EL (cell line): ENCODE results near the gene SMCO2.

Source experiments
- DNase-seq: peaks from one replicate; pipeline ENCODE4 v3.0.0-alpha.2; 2016

SMCO2 gene

DNA sequence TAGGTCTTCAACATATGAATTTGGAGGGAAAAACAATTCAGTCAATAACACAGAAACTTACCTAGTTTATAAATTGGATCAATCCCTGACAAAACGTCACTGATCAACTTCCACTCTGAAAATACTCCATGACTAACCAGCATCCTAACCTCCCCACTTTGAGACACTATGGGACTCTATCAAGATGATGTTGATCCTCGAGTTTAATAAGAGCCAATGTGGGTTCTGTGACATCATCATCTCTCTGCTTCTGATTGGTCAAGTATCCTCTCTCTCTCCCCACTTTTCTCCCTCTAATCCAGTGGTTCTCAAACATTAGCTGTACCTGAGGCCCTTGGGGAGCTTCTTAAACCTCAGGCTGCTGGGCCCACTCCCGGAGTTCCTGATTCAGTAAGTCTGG lies at the start of gene SMCO2:
TSS of gene SMCO2 (plus strand) at position 301 of the 400 bp plus-strand sequence. CDS start 23,896 bp downstream, outside the sequence.
- DNase-seq = no peak

DNA sequence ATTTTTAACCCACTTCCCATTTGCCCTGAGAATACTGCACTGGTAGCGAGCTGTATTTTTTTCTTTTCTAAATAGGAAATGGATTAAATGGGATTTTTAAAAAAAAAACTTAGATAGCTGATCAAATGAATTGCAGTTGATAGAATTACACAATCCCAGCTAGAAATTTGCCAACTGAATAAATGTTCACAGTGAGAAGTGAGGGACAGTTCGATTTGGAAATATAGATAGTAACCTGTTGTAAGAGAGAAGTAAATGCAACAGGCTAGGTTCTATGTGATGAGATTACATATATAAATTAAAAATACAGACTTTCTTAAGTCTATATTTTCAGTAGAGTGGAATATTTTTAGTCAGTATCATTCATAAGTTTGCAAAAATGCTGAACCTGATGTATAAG lies 48.1 kb upstream of the SMCO2 start:
- no peak for DNase-seq

DNA sequence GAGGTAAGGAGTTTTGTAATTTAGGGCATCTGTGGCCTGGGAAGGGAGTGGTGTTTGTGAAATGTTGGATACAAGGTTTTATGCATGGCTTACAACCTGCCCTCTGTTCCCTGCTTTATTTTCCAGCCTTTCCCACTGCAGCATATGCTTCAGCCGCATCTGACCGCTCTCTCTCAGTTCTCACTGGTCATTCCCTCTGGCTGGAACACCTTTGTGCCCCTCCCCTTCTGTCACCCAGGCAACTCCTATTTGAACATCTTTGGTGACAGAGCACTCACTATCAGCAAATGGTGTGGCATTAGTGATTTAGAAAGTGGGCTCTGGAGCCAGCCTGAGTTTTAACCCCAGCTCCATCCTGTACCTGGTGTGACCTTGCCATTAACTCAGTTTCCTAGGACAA lies 47.5 kb upstream of the SMCO2 start:
- DNase-seq = no peak

DNA sequence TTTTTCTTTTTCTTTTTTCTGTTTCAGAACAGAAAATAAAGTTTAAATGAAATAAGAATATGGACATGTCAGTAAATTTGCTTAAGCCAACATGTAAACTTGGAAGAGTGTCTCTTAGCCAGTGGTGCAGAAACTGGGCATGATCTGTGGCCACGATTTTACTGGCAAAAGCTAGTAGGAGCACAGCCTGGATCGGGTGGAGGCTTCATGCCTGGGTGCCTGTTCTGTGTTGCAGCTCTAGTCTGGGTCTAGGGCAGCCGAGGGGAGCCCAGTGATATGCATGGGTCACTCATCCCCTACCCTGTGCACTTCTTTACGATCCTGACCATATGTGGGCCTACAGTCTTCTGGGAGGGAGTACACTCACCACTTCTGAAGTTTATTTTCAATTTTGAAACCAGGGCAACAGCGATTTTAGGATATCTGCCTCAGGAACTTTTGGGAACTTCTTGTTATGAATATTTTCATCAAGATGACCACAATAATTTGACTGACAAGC lies 45.6 kb upstream of the SMCO2 start:
- no peak for DNase-seq

DNA sequence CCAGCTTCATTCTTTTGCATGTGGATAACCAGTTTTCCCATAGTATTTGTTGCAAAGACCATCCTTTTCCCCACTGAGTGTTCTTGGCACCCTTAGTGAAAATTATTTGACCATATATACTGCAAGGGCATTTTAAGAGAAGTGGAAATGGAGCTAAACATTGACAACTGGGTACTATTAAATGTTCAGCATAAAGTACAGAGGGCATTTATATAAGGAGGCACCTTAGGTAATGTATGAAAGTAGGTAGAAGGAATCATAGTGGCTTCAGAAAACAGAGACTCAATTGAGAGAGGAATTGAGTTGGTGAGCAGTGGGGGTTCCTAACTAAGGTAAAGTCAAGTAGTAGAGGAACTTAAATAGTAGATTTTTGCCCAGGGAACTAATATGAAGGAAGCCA lies 34.5 kb upstream of the SMCO2 start:
- no peak for DNase-seq

DNA sequence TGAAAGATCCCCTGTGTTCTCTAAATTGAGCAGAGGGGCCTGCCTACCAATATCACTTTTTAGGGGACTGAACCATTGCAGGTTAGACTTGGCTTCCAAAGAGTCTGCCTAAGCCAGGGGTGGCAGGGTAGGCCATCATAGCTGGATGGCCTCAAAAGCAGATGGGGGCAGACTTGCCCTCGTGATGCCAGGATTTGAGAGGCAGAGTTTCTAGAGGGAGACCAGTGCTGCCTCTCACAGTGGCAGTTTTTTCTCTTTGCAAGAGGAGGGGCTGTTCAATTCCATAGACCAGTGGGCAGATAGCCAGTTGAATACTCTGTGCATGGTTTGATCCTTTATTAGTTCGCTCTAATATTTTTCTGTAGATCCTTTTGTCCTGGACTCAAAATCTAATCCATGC lies 23.8 kb upstream of the SMCO2 start:
- no peak for DNase-seq

DNA sequence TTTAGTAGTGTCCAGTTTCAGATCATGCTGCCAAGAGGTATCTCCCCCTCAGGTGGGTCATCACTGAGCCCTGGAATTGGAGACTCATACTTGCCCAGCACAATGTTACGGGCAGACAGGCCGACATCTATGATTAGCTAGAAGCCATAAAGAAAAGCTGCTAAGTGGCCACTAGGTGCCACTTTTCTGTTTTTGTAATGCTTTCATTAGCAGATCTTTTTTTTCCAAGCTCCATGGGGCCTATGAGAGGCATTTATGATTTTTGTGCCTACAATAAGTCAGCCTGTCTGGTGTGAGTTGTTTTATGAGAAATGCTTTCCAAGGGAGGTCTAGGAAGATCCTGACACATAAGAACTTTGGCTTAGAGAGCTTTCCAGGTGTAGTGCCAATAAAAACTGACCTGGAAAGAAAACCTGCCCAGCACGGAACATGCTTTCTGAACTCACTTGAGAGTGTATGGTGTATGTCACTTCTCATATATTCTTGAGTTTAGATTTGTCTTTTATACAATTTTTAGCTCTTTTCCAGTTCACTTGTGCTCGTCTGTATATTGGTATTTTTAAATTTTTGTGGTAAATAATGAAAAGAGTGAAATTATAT lies 21.8 kb upstream of the SMCO2 start:
- peak; percentile 44 for DNase-seq

DNA sequence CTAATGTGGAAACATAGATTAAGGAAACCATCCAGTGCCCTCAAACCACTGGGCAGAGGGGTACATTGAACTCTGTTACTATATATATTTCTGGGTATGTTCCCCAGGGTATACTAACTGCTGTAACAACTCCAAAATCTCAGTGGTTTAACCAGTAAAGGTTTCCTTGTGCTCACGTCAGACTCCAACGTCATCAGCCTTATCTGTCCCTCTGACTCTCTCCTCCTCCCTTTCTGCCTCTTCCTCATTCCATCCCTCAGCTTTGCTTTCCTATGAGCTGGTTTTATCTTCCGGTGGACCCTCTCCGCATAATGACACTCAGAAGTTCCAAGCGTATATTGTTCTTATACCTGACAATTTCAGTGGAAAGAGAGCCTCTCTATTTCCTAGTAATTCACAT lies 21.2 kb upstream of the SMCO2 start:
- DNase-seq = no peak

DNA sequence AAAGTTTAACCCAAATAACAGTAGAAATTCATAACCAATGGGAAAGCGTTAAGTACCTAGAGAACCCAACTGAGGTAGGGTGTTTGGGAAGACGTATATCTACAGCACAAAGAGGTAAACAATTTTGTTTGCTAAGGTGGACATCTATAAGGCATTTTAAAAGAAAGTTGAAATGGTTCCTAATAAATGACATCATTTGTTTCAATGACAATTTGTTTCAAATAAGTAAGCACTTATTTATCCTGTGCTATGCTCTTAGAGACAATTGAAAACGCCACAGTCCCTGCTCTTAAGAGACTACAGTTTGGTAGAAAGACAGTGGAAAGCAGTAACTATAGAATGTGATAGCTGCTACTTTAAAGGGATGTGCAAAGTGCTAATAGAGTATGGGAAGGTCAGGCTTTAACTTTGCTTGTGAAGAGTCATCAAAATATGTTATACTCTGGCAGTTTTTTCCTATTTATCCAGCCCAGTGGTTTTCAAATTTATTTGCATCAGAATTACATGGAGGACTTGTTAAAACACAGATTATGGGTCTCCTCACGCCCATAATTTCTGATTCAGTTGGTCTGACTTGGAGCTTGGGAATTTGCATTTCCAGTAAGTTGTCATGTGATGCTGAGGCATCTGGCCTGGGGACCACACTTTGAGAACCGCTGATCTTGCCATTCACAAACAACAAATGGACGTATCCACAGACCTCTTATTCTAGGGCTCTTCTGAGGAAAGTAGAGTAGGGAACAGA lies 19.6 kb upstream of the SMCO2 start:
- DNase-seq = no peak

DNA sequence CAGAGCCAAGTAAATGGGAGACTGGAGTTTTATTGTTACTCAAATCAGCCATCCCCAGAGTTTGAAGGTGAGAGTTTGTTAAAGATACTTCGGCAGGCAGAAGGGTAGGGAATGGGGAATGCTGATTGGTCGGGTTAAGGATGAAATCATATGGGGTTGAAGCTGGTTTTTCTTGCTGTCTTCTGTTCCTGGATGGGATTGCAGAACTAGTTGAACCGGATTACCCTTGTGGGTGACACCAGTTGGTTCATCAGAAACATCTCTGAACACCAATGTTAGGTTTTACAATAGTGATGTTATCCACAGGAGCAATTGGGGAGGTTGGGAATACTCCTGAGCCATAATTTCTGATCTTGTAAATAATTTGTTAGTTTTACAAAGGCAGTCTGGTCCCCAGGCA lies 18.7 kb upstream of the SMCO2 start:
- no peak for DNase-seq

DNA sequence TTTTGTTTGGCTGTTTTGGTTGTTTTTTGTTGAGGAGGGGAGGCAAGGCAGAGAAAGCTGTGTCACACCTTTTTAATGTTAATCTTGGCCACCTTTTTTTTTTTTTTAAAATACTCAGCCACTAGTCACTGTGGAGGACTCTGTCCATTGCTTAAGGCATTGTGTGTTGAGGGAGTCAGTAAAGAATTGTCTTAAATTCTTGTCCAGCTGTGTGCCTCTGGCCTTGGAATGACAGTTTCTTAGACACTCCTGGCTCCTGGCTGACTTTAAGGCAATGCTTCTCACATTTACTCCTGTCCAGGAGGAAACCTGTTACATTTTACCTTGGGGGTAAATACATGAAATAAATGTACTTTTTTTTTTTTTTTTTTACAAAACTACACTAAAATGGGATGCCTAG lies 18.1 kb upstream of the SMCO2 start:
- no peak for DNase-seq

DNA sequence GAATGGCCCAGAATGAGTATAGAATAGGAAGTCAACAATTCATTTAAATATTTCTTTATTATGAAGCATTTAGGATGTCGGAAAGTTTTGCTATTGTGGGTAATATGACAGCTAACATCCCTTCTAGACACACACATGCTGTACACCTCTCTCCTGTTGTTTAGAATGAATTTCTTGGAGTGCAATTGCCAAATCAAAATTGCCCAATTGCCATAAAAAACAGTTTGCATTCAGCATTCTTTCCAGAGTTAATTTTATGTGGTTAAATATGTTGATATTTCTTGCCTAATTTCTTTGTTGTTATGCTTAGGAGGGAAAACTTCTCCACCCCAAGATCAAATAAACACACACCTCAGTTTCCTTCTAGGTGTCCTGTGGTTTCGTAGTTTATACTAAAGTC lies 16.9 kb upstream of the SMCO2 start:
- DNase-seq = no peak

DNA sequence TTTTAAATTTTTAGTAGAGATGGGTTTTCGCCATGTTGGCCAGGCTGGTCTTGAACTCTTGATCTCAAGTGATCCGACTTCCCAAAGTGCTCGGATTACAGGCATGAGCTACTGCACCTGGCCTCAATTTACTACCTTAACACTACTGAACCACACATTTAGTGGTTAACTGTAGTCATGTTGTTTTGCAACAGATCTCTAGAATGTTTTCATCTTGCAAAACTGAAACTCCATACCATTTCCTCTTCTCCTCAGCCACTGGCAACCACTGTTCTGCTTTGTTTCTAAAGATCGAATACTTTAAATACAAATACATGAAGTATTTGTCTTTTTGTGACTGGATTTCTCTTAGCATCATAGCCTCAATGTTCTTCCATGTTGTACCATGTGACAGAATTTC lies 15.4 kb upstream of the SMCO2 start:
- no peak for DNase-seq

DNA sequence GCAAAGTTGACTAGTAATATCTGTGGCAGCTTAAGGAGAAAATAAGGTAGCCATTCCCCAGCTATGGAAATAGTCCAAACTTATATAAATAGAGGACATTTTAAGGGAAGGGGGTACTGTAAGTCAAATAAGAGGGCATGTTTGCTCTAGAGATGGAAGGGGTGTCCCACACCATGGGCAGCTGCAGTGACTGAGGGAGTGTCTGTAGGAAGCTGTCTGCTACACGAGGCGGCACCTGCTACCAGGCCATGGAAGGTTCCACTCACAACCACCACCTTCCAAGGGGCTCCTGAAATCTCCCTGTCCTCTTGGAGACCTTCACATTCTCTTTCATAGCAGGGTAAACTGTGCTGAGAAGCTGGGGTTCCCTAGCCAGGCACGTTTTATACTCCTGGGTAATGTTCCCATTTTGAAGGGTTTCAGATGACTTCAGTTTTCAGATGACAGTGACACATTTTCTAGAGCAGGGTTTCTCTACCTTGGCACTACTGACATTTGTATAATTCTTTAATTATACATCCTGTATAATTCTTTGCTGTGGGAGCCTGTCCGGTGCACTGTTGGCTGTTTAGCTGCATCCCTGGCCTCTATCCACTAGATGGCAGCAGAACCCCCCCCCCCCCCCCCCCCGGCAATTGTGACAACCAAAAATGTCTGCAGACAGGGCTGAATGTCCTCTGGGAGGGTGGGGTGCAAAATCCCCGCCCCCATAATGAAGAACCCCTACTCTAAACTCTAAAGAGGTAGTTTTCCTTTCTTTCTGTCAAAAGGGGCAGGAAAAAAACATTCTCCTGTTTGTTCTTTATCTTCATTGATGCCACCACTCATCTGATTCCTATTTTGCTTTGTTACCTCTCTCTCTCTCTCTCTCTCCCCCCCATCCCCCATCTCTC lies 11.6 kb upstream of the SMCO2 start:
- peak; percentile 17 for DNase-seq

DNA sequence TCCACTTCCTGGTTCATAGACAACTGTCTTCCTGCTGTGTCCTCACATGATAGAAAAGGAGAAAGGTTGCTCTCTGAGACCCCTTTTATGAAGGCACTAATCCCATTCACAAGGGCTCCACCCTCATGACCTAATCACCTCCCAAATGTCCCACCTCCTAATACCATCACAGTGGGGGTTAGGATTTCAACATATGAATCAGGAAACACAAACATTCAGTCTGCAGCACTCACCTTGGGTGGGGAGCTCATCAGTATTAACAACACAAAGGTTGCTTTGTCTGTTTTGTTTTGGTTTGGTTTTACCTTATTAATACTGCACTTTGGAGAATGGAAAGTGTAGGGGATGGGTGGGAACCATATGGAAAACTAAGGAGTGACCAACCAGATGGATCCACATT lies 10.5 kb upstream of the SMCO2 start:
- DNase-seq = no peak

DNA sequence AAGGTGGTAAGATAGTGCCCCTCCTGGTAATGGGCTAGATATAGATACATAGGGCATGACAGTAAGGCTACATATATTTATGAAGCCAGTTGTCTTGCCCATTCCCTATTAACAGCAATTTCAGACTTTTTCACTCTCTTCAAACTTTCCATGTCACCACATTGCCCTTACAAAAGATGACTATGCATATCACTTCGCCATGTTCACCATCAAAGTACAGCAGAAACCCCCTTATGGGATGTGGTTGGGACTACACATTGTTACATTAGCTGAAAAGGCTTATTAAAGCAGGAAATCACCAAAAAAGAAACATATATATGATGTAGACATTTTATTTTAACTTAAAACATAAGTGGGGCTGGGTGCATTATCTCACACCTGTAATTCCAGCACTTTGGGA lies 9.8 kb upstream of the SMCO2 start:
- DNase-seq = no peak

DNA sequence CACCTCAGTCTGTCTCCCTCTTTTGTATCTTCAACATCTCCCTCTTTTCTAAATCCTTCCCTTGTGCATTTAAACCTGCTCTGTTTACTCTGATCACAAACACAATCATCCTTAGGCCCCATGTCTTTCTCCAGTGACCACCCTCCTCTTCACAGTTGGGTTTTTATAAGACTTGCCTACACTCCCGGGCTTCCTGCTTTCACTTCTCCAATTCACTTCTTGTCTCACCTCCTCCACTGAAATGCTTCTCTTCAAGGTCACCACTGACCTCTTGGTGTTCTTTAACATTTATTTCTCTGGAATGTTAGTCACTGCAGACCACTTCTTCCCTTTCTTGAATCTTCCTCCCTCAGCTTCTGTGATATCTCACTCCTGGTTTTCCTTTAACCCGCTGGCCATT lies 8.7 kb upstream of the SMCO2 start:
- no peak for DNase-seq

DNA sequence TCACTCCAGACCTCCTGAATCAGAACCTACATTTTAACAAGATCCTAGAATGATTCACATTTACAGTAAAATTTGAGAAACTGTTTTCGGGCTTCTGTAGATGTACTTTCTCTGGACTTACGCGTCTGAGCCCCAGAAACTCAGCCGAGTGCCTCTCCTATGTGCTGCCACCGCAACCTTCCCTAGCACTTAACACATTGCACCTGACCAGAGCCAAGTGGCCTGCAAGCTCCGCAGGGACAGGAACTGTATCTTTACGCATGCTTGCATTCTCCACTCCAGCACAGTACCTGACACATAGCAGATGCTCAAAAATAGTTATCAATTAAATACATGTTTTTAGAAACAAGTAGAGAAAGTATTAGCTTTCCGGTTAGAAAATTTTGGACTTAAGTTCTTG lies 1.2 kb downstream of the SMCO2 start:
- DNase-seq = no peak

DNA sequence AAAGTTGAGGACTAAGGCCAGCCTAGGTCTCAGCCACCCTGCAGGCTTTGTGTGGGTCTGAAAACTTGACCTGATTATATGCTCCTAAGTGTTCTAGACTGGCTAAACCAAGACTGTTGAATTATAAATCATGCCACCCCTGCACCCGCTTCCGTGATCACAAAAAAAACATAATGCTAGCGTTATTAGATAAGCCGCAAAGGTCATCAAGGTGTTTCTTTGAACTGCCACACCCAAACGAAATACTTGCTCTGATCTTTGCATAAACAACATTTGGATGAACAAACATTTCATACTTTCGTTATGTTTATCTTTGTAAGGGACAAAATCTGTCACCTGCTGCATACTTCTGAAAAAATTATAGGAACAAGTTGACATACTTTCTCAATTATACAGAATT lies 2.5 kb downstream of the SMCO2 start:
- no peak for DNase-seq

DNA sequence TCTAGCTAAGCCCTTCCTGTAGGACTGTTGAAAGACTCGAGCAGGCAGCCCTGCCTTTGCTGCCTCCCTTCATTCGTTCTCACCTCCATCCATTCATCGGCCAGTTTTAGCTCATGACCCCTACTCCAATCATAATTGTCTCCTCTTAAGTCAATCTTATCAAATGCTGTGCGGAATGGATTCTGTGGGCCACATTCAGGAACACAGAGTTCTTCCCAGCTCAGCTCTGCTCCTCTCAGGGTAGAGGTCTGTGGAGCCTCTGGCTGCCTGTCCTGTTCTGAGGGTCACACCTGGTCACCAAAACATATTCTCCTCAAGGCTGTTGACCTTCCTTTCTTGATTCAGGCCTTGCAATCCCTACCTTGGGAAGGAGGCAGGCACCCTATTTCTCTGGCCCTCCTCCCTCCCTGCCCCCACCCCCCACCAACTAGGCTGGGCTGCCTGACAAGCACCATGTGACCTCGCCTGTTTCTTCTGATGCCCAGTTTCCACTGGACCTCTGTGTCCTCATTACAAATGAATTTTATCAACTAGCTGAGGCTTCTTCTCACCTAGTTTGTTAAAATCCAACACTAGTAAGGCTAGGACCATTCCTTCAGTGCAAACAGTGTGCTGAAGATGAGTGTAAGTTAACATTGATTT lies 3.5 kb downstream of the SMCO2 start:
- DNase-seq = no peak

DNA sequence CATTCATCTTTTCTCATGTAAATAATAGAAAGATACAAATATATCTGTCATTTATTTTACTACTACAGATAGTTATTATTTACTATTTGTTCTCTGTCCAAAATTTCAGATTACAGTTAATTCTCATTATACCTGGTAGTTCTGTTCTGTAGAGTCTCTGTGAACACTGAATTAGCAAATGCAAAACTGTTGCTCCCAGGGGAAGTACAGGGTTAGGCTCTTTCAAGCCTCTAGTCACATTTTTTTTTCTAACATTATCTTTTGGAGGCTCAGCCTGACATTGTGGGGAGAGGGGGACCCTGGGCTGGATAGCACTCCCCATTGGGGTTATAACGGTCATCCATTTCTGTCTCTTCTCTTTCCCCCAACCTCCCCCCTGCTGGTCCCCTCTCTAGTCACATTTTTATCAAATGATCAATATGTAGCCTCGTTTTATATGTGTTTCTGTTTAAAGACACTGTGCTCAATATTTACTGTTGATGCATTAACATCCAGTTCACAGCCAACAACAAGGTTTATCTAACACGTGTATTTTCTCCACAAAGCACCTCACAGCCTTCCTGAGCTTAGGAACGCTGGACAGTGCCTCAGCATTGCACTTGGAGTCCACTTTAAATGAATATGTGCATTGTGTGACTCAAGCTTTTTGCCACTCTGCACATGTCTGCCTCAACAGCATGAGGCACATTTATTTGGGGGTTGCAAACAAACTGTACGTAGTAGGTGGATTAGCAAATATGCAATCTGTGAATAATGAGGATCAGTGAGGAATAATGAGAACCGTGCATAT lies 4.7 kb downstream of the SMCO2 start:
- no peak for DNase-seq

DNA sequence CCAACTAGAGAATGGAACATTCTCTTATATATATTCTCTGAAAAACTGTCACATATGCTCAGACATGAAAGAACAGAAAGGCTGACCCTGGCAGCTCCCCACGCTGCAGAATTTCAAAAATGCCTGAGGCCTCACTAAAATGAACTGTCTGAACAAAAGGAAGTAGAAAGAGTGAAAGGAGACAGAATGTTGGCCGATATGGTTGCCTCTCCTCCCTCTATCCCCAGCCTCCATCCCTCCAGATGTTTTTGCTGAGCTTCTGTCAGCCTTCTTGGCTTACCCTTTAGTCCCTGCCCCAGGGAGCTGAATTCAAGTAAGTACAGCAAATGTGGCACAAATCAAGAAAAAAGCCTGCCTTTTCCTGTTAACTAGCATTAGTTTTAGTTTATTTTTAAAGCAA lies 6.9 kb downstream of the SMCO2 start:
- no peak for DNase-seq
